Measurements from ENCODE around the gene ATP8B1. TPM values are rescaled to one million over a fixed set of nuclear protein-coding genes. Genes with fewer than 3 reads are reported as not detected.
A peak's percentile ranks its signal among the peaks of the same experiment; 100 is the strongest.
"Not testable (repeated sequence)": the region's sequence is repeated elsewhere in the genome, so short reads cannot be mapped to it uniquely, and the experiment has no call there.

ATP8B1 gene
- total RNA-seq (2022) (62.3 and 66.2 TPM in 2 replicates), Bru-seq, nascent RNA (percentile 90 among the genes with signal in this experiment), BruChase-seq, experiment 1, labeled RNA remaining after a 6-hour chase (percentile 88 among the genes with signal in this experiment), BruChase-seq, experiment 2, labeled RNA remaining after a 2-hour chase (percentile 83 among the genes with signal in this experiment)
- long read RNA-seq, full-length matches to known transcripts = 3 of 32 reads
- long read RNA-seq, partial matches to known transcripts = 5 of 32 reads
- long read RNA-seq, other reads (novel, unspliced or antisense) = 24 of 32 reads

- H3K4me3 Mint-ChIP-seq (ENCODE audit: low read depth, unreplicated experiment) = peak within 1 kb of the TSS; percentile 96
- H3K27ac Mint-ChIP-seq (ENCODE audit: unreplicated experiment) = peak within 1 kb of the TSS; percentile 87
- peaks cover 37% of the 10 kb centered on the region for H3K4me1 Mint-ChIP-seq (ENCODE audit: low read depth, unreplicated experiment)
- TF ChIP-seq CTCF (IDR thresholded peaks at IDR 0.05; ENCODE audit: unreplicated experiment) = no peak
- CTCF ChIA-PET = interaction anchor here (1.1 to 1.7 kb wide), 2 partner anchors 11 to 21 kb away, joined by 3 read pairs; no protein-coding TSS in a partner anchor
- peak; percentile 99 for DNase-seq
- intact Hi-C loops (cut with micrococcal nuclease; ENCODE audit: unreplicated experiment) = no loop called here
- H3K27me3 Mint-ChIP-seq (ENCODE audit: unreplicated experiment) = no peaks in the 10 kb centered on the region
- H3K36me3 Mint-ChIP-seq (ENCODE audit: insufficient read depth, unreplicated experiment) = peaks cover 39% of the 10 kb centered on the region
- no TSS peak for BruUV-seq (replicated peaks)
- H3K9me3 Mint-ChIP-seq (ENCODE audit: low read depth, unreplicated experiment) = no peaks in the 10 kb centered on the region
These were observed at the start of gene ATP8B1 for GRCh38 chr18:57803103-57803969. TSS of gene ATP8B1 (minus strand) at chr18:57803315. CDS start at chr18:57731807, 71,508 bp downstream.

GRCh38 chr18:57850063-57850462 is 46.9 kb upstream of the ATP8B1 start:
- H3K4me1 Mint-ChIP-seq (ENCODE audit: low read depth, unreplicated experiment) = peaks cover 23% of the 10 kb centered on the region
- CTCF ChIA-PET = no interaction called here
- no peaks in the 10 kb centered on the region for H3K9me3 Mint-ChIP-seq (ENCODE audit: low read depth, unreplicated experiment)
- intact Hi-C loops (cut with micrococcal nuclease; ENCODE audit: unreplicated experiment) = loop anchor here (10.0 kb wide), 1 partner anchor 135 kb away; no protein-coding TSS in a partner anchor
- no peaks in the 10 kb centered on the region for H3K27me3 Mint-ChIP-seq (ENCODE audit: unreplicated experiment)
- H3K36me3 Mint-ChIP-seq (ENCODE audit: insufficient read depth, unreplicated experiment) = no peaks in the 10 kb centered on the region
- no peak for TF ChIP-seq CTCF (IDR thresholded peaks at IDR 0.05; ENCODE audit: unreplicated experiment)
- BruUV-seq (replicated peaks) = no TSS peak
- H3K27ac Mint-ChIP-seq (ENCODE audit: unreplicated experiment) = no peak overlapping the region
- DNase-seq = no peak
- H3K4me3 Mint-ChIP-seq (ENCODE audit: low read depth, unreplicated experiment) = no peak overlapping the region

- H3K4me1 Mint-ChIP-seq (ENCODE audit: low read depth, unreplicated experiment) = peaks cover 32% of the 10 kb centered on the region
- H3K4me3 Mint-ChIP-seq (ENCODE audit: low read depth, unreplicated experiment); BruUV-seq (replicated peaks); H3K27ac Mint-ChIP-seq (ENCODE audit: unreplicated experiment); intact Hi-C loops (cut with micrococcal nuclease; ENCODE audit: unreplicated experiment); H3K36me3 Mint-ChIP-seq (ENCODE audit: insufficient read depth, unreplicated experiment); H3K9me3 Mint-ChIP-seq (ENCODE audit: low read depth, unreplicated experiment); H3K27me3 Mint-ChIP-seq (ENCODE audit: unreplicated experiment); CTCF ChIA-PET; DNase-seq: not testable (repeated sequence)
These were observed 45.3 kb upstream of the ATP8B1 start for GRCh38 chr18:57848374-57848773.

GRCh38 chr18:57847431-57847830 is 44.3 kb upstream of the ATP8B1 start:
- H3K9me3 Mint-ChIP-seq (ENCODE audit: low read depth, unreplicated experiment); H3K27me3 Mint-ChIP-seq (ENCODE audit: unreplicated experiment); H3K27ac Mint-ChIP-seq (ENCODE audit: unreplicated experiment); H3K4me3 Mint-ChIP-seq (ENCODE audit: low read depth, unreplicated experiment); CTCF ChIA-PET; BruUV-seq (replicated peaks); H3K36me3 Mint-ChIP-seq (ENCODE audit: insufficient read depth, unreplicated experiment); DNase-seq; intact Hi-C loops (cut with micrococcal nuclease; ENCODE audit: unreplicated experiment): not testable (repeated sequence)
- H3K4me1 Mint-ChIP-seq (ENCODE audit: low read depth, unreplicated experiment) = peaks cover 41% of the 10 kb centered on the region

GRCh38 chr18:57846258-57846657 is 43.1 kb upstream of the ATP8B1 start:
- Mint-ChIP-seq H3K36me3 (ENCODE audit: insufficient read depth, unreplicated experiment) (no peaks in the 10 kb centered on the region), H3K9me3 (ENCODE audit: low read depth, unreplicated experiment) (no peaks in the 10 kb centered on the region), H3K4me3 (ENCODE audit: low read depth, unreplicated experiment) (no peak overlapping the region), H3K27ac (ENCODE audit: unreplicated experiment) (peak overlapping the region; percentile 25), H3K4me1 (ENCODE audit: low read depth, unreplicated experiment) (peaks cover 44% of the 10 kb centered on the region), H3K27me3 (ENCODE audit: unreplicated experiment) (no peaks in the 10 kb centered on the region)
- no peak for TF ChIP-seq CTCF (IDR thresholded peaks at IDR 0.05; ENCODE audit: unreplicated experiment)
- intact Hi-C loops (cut with micrococcal nuclease; ENCODE audit: unreplicated experiment) = no loop called here
- no TSS peak for BruUV-seq (replicated peaks)
- peak; percentile 49 for DNase-seq
- CTCF ChIA-PET = interaction anchor here (0.7 to 0.8 kb wide), 2 partner anchors 22 to 104 kb away, joined by 3 read pairs; no protein-coding TSS in a partner anchor
